HG02610 (cell line): ENCODE data around the gene TMEM33.
"Not testable (repeated sequence)": the region's sequence is repeated elsewhere in the genome, so short reads cannot be mapped to it uniquely, and the experiment has no call there.

ENCODE experiments used
- ATAC-seq: cut with Tn5 transposase; IDR thresholded peaks from one replicate; pipeline ENCODE4 v1.9.1; 2021; ENCODE audit warnings: mild to moderate bottlenecking, moderate library complexity; ENCODE audit not compliant: unreplicated experiment

Gene TMEM33

GRCh38 chr4:41934901-41935651 lies at the start of gene TMEM33:
TSS of gene TMEM33 (plus strand) at chr4:41935429. CDS start at chr4:41935485, 56 bp downstream.
- peak; percentile 92 for ATAC-seq

- no peak for ATAC-seq
Measured at GRCh38 chr4:41885456-41885855, 49.8 kb upstream of the TMEM33 start.

- ATAC-seq, result no peak
Measured at GRCh38 chr4:41887277-41887676, 48.0 kb upstream of the TMEM33 start.

GRCh38 chr4:41887821-41888686 lies 47.2 kb upstream of the TMEM33 start:
- ATAC-seq, result no peak

GRCh38 chr4:41888687-41889074 lies 46.5 kb upstream of the TMEM33 start:
- no peak for ATAC-seq

- ATAC-seq, result no peak
Measured at GRCh38 chr4:41889317-41889716, 45.9 kb upstream of the TMEM33 start.

- no peak for ATAC-seq
Measured at GRCh38 chr4:41890085-41890484, 45.1 kb upstream of the TMEM33 start.

GRCh38 chr4:41896648-41897047 lies 38.6 kb upstream of the TMEM33 start:
- ATAC-seq, result no peak

GRCh38 chr4:41897698-41898097 lies 37.5 kb upstream of the TMEM33 start:
- ATAC-seq, result no peak

GRCh38 chr4:41909136-41909535 lies 26.1 kb upstream of the TMEM33 start:
- not testable (repeated sequence) for ATAC-seq

- ATAC-seq, result no peak
Measured at GRCh38 chr4:41912546-41912945, 22.7 kb upstream of the TMEM33 start.

- no peak for ATAC-seq
Measured at GRCh38 chr4:41913509-41913908, 21.7 kb upstream of the TMEM33 start.

- ATAC-seq, result no peak
Measured at GRCh38 chr4:41918278-41918677, 17.0 kb upstream of the TMEM33 start.

- ATAC-seq, result not testable (repeated sequence)
Measured at GRCh38 chr4:41920416-41920815, 14.8 kb upstream of the TMEM33 start.

- ATAC-seq, result no peak
Measured at GRCh38 chr4:41921476-41921875, 13.8 kb upstream of the TMEM33 start.

- no peak for ATAC-seq
Measured at GRCh38 chr4:41927796-41928499, 7.3 kb upstream of the TMEM33 start.

GRCh38 chr4:41930139-41930831 lies 4.9 kb upstream of the TMEM33 start:
- no peak for ATAC-seq

- no peak for ATAC-seq
Measured at GRCh38 chr4:41932988-41933387, 2.2 kb upstream of the TMEM33 start.

GRCh38 chr4:41933997-41934503 lies 1.2 kb upstream of the TMEM33 start:
- ATAC-seq, result no peak

- ATAC-seq, result no peak
Measured at GRCh38 chr4:41934514-41934900, 722 bp upstream of the TMEM33 start.

GRCh38 chr4:41935652-41936021 lies 408 bp downstream of the TMEM33 start:
- peak; percentile 19 for ATAC-seq
